Heart left ventricle (tissue), 13 donors: ENCODE results near the gene TM4SF1.

Source experiments
- POLR2A ChIP-seq, 2 donors: fragments of 450-650 bp; IDR thresholded peaks; one replicate each; pipeline ENCODE4 v1.6.1; 2017; ENCODE audit warnings: antibody characterized with exemption in 2 of 2, mild to moderate bottlenecking in 2 of 2, moderate library complexity in 2 of 2
- TF ChIP-seq, protein P1 (sequence below), 12 donors: fragments of 200-600 bp; sonication (generic) in 4 of 12; IDR thresholded peaks; one replicate each; pipeline versions ENCODE4 v1.5.0 to v1.8.0; 2018 to 2022; ENCODE audit warnings: antibody characterized with exemption in 12 of 12, mild to moderate bottlenecking in 5 of 12
- donor health status: ischemic (EF 13 %, LVEDD 7.1; RV severe dilation, severe dysfunction).
- donor health status: DM: no; HTN: yes; CAD: no.
- donor health status: DM: no; HTN: no; CAD: no.
- donor health status: ischemic (EF 25% LVEDD 6.9; RV normal size, moderate dysfunction).
- donor health status: ischemic (EF 25% LVEDD 5.7; RV mildly dilated, moderate dysfunction).
- donor health status: ischemic (EF 35%, LVEDD 5.7; RV mildly dilated, moderate dysfunction).
- donor health status: nonischemic (EF 11% LVEDD 7.7; RV severe dilation, severe dysfunction).
- donor health status: DM: yes; HTN: yes; CAD: no.
- donor health status: PGD.
- donor health status: ischemic (EF 29% LVEDD 5.4; RV normal size, mild dysfunction).
- donor health status: nonischemic (EF 23%, LVEDD 6.1; RV moderate dilation, normal function).

DNA sequence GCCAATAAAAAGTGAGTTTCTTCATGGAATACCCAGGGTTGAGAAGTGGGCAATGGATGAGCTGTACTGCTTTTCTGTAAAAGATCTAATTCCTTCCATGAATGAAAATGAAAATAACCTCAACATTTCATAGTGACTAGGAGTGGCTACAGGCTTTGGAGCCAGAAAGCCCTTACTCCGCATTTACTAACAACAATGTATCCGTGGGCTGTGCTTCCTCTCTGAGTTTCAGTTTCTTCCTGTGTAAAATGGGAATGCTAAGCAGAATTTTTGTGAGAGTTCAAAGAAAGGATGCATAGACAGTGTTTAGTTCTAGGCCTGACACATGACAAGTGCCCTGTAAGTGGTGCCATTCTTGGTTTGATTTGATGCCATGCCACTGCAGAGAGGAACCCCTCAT is 47.5 kb upstream of the TM4SF1 start:
- TF ChIP-seq, protein P1, sequence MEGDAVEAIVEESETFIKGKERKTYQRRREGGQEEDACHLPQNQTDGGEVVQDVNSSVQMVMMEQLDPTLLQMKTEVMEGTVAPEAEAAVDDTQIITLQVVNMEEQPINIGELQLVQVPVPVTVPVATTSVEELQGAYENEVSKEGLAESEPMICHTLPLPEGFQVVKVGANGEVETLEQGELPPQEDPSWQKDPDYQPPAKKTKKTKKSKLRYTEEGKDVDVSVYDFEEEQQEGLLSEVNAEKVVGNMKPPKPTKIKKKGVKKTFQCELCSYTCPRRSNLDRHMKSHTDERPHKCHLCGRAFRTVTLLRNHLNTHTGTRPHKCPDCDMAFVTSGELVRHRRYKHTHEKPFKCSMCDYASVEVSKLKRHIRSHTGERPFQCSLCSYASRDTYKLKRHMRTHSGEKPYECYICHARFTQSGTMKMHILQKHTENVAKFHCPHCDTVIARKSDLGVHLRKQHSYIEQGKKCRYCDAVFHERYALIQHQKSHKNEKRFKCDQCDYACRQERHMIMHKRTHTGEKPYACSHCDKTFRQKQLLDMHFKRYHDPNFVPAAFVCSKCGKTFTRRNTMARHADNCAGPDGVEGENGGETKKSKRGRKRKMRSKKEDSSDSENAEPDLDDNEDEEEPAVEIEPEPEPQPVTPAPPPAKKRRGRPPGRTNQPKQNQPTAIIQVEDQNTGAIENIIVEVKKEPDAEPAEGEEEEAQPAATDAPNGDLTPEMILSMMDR (IDR thresholded peaks at IDR 0.05) = no peak
- TF ChIP-seq POLR2A (IDR thresholded peaks at IDR 0.05) = no peak
